Thyroid gland (tissue), 4 donors: ENCODE results near the gene CCL21. TPM values are rescaled to one million over a fixed set of nuclear protein-coding genes. Genes with fewer than 3 reads are reported as not detected.
A peak's percentile ranks its signal among the peaks of the same experiment; 100 is the strongest.

Source experiments
- DNase-seq, 2 donors: peaks; one replicate each; pipeline ENCODE4 v3.0.0-alpha.2; 2019
- H3K27ac ChIP-seq, 3 donors: fragments of 200-600 bp; sonication (generic); 1 replicate in 2 of 3; 2 replicates in 1 of 3; pipeline ENCODE4 v1.5.1; 2016 to 2019; ENCODE audit warnings: mild to moderate bottlenecking in 1 of 3, moderate library complexity in 1 of 3
- H3K27me3 ChIP-seq: fragments of 200-600 bp; sonication (generic); one replicate; pipeline ENCODE4 v1.5.1; 2019
- H3K36me3 ChIP-seq, 2 donors: fragments of 200-600 bp; sonication (generic); one replicate each; pipeline ENCODE4 v1.5.1; 2016 to 2019
- H3K4me1 ChIP-seq, 2 donors: fragments of 200-600 bp; sonication (generic); one replicate each; pipeline ENCODE4 v1.5.1; 2017 to 2019
- H3K4me3 ChIP-seq, 3 donors: fragments of 200-600 bp; sonication (generic); replicated peaks in 1 of 3; 1 replicate in 2 of 3; 2 replicates in 1 of 3; pipeline ENCODE4 v1.5.1; 2016; ENCODE audit warnings: mild to moderate bottlenecking in 1 of 3
- H3K9me3 ChIP-seq: fragments of 200-600 bp; sonication (generic); one replicate; pipeline ENCODE4 v1.5.1; 2017
- POLR2A ChIP-seq, 2 donors: fragments of 450-650 bp; IDR thresholded peaks; one replicate each; pipeline ENCODE4 v1.6.1; 2017; ENCODE audit warnings: antibody characterized with exemption in 2 of 2, mild to moderate bottlenecking in 2 of 2, moderate library complexity in 1 of 2
- WGBS, 2 donors: methylation state at CpG; one replicate each; pipeline ENCODE4 v1.1.5; 2017; 5-methylcytosine and 5-hydroxymethylcytosine counted together
- intact Hi-C: fragments of 100-400 bp; cut with DNase I; formaldehyde crosslinking; loops from one replicate; pipeline ENCODE4 v1.15.1; 2023
- small RNA-seq: library from RNA; depleted of rRNA; stranded (forward); fragments of <200 nt; gene quantifications from one replicate; pipeline ENCODE3, GENCODE V24; 2016
- total RNA-seq, 4 donors: library from RNA; depleted of rRNA; stranded (reverse); fragments of >200 nt; gene quantifications; one replicate each; pipeline ENCODE4 v1.2.3, GENCODE V29; 2016
- TF ChIP-seq, protein P1 (sequence below), 6 experiments: fragments of 200-600 bp in 3 of 6; fragments of 450-650 bp in 3 of 6; sonication (generic) in 3 of 6; IDR thresholded peaks; one replicate each; pipeline ENCODE4 v1.5.1; 2016 to 2019; ENCODE audit warnings: antibody characterized with exemption in 6 of 6, mild to moderate bottlenecking in 2 of 6, inconsistent platforms in 1 of 6, moderate library complexity in 1 of 6

The CCL21 gene
- total RNA-seq, 4 donors from 2014 or later, result 196 to 1,821 (median 617) TPM

DNA sequence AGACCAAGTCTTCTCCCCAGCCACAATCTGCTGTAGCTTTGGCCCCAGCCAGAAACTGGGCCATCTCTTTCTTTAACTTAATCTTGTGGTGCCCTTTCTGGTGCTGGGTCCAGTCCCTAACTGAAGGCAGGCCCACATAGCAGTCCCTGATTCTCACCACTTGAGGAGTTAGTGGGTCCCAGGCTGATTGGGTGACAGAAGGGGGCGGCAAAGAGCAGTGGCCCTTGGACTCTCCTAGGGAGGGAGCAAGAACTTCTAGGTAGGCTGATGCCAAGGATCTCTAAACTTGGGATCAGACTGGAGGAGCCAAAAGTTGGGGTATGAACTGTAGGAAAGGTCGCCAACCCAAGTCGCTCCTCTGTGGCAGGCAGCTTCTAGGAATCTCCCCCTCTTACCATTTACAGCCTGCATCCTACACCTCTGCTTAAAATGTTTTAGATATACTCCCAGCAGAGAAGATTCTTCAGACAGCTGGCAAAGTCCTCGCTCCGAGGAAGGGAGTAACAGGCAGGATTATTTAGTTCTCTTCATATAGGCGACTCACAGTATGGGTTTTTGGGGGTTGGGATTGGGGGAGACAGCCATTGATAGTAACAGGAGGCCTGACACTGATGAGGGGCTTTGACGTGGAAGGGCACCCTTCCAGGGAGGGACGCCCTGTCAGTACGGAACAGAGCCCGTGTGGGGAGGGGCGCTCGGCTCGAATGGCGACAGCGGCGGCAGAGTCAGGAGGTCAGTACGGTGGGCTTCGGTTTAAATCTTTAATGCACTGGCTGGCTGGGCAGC is 45.5 kb downstream of the CCL21 start:
- Histone ChIP-seq H3K4me3 (peak overlapping the region in 2 of 3 donors; percentile 49 to 73), H3K4me1 (peaks cover 4 to 19% of the 10 kb centered on the region in 2 donors), H3K36me3 (no peaks in the 10 kb centered on the region), H3K27ac (peak overlapping the region; percentile 93 to 99 (median 98)), H3K27me3 (no peaks in the 10 kb centered on the region), H3K9me3 (no peaks in the 10 kb centered on the region)
- DNase-seq, result peak; percentile 76 to 84
- TF ChIP-seq POLR2A (IDR thresholded peaks at IDR 0.05), result no peak
- TF ChIP-seq, protein P1, sequence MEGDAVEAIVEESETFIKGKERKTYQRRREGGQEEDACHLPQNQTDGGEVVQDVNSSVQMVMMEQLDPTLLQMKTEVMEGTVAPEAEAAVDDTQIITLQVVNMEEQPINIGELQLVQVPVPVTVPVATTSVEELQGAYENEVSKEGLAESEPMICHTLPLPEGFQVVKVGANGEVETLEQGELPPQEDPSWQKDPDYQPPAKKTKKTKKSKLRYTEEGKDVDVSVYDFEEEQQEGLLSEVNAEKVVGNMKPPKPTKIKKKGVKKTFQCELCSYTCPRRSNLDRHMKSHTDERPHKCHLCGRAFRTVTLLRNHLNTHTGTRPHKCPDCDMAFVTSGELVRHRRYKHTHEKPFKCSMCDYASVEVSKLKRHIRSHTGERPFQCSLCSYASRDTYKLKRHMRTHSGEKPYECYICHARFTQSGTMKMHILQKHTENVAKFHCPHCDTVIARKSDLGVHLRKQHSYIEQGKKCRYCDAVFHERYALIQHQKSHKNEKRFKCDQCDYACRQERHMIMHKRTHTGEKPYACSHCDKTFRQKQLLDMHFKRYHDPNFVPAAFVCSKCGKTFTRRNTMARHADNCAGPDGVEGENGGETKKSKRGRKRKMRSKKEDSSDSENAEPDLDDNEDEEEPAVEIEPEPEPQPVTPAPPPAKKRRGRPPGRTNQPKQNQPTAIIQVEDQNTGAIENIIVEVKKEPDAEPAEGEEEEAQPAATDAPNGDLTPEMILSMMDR (IDR thresholded peaks at IDR 0.05), result peak; percentile 37 to 71 (median 55)
- 21% methylated on average over 15 to 18 of the region's 18 CpGs for WGBS, 2 donors
- intact Hi-C loops, result no loop called here

- no peaks in the 10 kb centered on the region for H3K9me3 ChIP-seq
- H3K27me3 ChIP-seq, result no peaks in the 10 kb centered on the region
- no peak overlapping the region for H3K4me3 ChIP-seq
- TF ChIP-seq, protein P1 (IDR thresholded peaks at IDR 0.05), result no peak
- no peak for TF ChIP-seq POLR2A (IDR thresholded peaks at IDR 0.05)
- DNase-seq, result no peak
- H3K4me1 ChIP-seq, result peaks cover 4 to 19% of the 10 kb centered on the region in 2 donors
- H3K36me3 ChIP-seq, result no peaks in the 10 kb centered on the region
- H3K27ac ChIP-seq, result no peak overlapping the region
- intact Hi-C loops, result no loop called here
Observed at GRCh38 chr9:34663303-34663605, 46.7 kb downstream of the CCL21 start.

- peaks cover 4 to 19% of the 10 kb centered on the region in 2 donors for H3K4me1 ChIP-seq
- no peaks in the 10 kb centered on the region for H3K27me3 ChIP-seq
- no peaks in the 10 kb centered on the region for H3K36me3 ChIP-seq
- H3K27ac ChIP-seq, result no peak within 1 kb of the TSS
- H3K4me3 ChIP-seq, result no peak within 1 kb of the TSS
- WGBS, 2 donors, result 81 to 82% methylated on average over 4 of the region's 4 CpGs
- intact Hi-C loops, result no loop called here
- TF ChIP-seq, protein P1 (IDR thresholded peaks at IDR 0.05), result no peak
- no peak for TF ChIP-seq POLR2A (IDR thresholded peaks at IDR 0.05)
- DNase-seq, result no peak
- no peaks in the 10 kb centered on the region for H3K9me3 ChIP-seq
Observed at GRCh38 chr9:34662526-34663302, 47.2 kb downstream of the CCL21 start, which contains the start of gene CCL27. TSS of gene CCL27 (minus strand) at chr9:34662657. CDS start at chr9:34662633, 24 bp downstream.

DNA sequence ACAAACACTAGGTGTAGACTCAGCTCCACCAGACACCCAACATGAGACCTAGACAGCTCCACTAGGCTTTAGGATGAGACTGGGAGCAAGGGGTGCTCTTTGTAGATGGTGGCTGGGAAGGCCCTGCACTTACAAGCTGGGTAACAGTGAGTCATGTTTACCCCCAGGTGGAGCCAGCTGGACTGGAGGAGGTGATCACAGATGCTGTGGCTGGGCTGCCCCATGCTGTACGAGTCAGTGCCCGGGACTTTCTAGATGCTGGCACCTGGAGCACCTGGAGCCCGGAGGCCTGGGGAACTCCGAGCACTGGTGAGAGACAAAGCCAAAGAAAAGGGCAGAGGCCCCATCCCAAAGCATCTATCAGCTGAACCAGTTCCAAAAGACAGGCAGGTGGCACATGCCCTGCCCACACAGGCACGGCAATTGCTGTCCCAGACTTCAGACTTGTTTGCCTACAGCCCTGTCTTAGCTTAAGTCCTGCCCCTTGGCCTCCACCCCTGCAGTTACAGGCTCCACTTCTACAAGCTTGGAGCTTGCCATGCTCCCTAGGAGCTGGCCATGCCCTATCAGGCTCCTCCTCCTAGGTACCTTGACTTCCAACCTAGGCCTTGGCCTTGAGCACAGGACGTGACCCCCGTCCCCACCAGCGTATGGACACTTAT is 50.2 kb downstream of the CCL21 start:
- Histone ChIP-seq H3K9me3 (no peaks in the 10 kb centered on the region), H3K27me3 (no peaks in the 10 kb centered on the region), H3K4me3 (no peak overlapping the region), H3K4me1 (peaks cover 8 to 12% of the 10 kb centered on the region in 2 donors), H3K36me3 (no peaks in the 10 kb centered on the region), H3K27ac (no peak overlapping the region)
- no peak for DNase-seq
- intact Hi-C loops, result no loop called here
- 90 to 96% methylated on average over 5 to 8 of the region's 8 CpGs for WGBS, 2 donors
- TF ChIP-seq POLR2A (IDR thresholded peaks at IDR 0.05), result no peak
- TF ChIP-seq, protein P1 (IDR thresholded peaks at IDR 0.05), result no peak

Small RNA genes within 50 kb of the gene (small RNA-seq; reads per million reads assigned to genes)
- not detected for gene CCL27

Other genes with a start within 250 kb of the CCL21 start
- gene ENHO, start 187.1 kb downstream of the CCL21 start, total RNA-seq, result not detected
- gene CNTFR, start 120.4 kb downstream of the CCL21 start, total RNA-seq, result 10 to 100 TPM in 3 of 4 donors, 1 to 10 TPM in 1; 8.6 to 17.3 (median 14.1) TPM
- 10 to 100 TPM; 20.7 to 39.0 (median 25.8) TPM for gene RPP25L, start 98.0 kb downstream of the CCL21 start, total RNA-seq
- gene DCTN3, start 89.6 kb downstream of the CCL21 start, total RNA-seq, result 100 to 1,000 TPM in 2 of 4 donors, 10 to 100 TPM in 2; 54.6 to 140 (median 89.2) TPM
- gene ARID3C, start 81.1 kb downstream of the CCL21 start, total RNA-seq, result not detected
- 10 to 100 TPM; 48.6 to 89.7 (median 76.6) TPM for gene SIGMAR1, start 72.3 kb downstream of the CCL21 start, total RNA-seq
- 10 to 100 TPM; 48.7 to 76.5 (median 57.1) TPM for gene GALT, start 63.5 kb downstream of the CCL21 start, total RNA-seq
- 10 to 100 TPM; 43.8 to 89.9 (median 56.5) TPM for gene IL11RA, start 58.0 kb downstream of the CCL21 start, total RNA-seq
- gene CCL27, start 47.5 kb downstream of the CCL21 start, total RNA-seq, result 1 to 10 TPM in 1 of 4 donors, not detected in 3; 1.1 TPM
- 1 to 10 TPM in 2 of 4 donors, not detected in 2; 2.2 to 8.5 TPM for gene CCL19, start 18.9 kb downstream of the CCL21 start, total RNA-seq
- 1 to 10 TPM in 3 of 4 donors, under 1 TPM in 1; 0.67 to 2.1 (median 1.4) TPM for gene PHF24, start 248.1 kb upstream of the CCL21 start, total RNA-seq